A673 (cell line): ENCODE results near the gene NPNT.

Experiments used
- CTCF ChIP-seq: fragments of 300-800, 200-600 bp; sonication (generic); conservative IDR thresholded peaks from 2 replicates; pipeline ENCODE4 v1.5.1; 2017; ENCODE audit warnings: low read depth, mild to moderate bottlenecking, antibody characterized with exemption, low read length, moderate library complexity, mixed read lengths
- EZH2 ChIP-seq: fragments of 200-600 bp; sonication (generic); IDR thresholded peaks from 2 replicates; pipeline ENCODE4 v1.6.1; 2017; ENCODE audit warnings: borderline replicate concordance, low read depth, mild to moderate bottlenecking, mixed read lengths, antibody characterized with exemption, low read length; ENCODE audit not compliant: poor library complexity, severe bottlenecking

- TF ChIP-seq CTCF (no peak), EZH2 (no peak)
Measured at GRCh38 chr4:105967058-105967658, 71.9 kb downstream of the NPNT start.
